SK-N-MC (cell line): ENCODE data around the gene PLXDC1.

Experiments
- DNase-seq: peaks from one replicate; pipeline ENCODE4 v3.0.0-alpha.2; 2011; ENCODE audit warnings: low read depth, low spot score
- H3K27ac ChIP-seq: fragments of 200-600 bp; sonication (generic); 2 replicates; pipeline ENCODE4 v1.5.1; 2016; ENCODE audit warnings: mixed run types
- H3K36me3 ChIP-seq: fragments of 200-600 bp; sonication (generic); 2 replicates; pipeline ENCODE4 v1.6.1; 2017; ENCODE audit warnings: antibody characterized with exemption, low read length, mixed read lengths; ENCODE audit not compliant: insufficient read depth
- H3K4me3 ChIP-seq: fragments of 200-600 bp; sonication (generic); 2 replicates; pipeline ENCODE4 v1.5.1; 2016
- H3K9ac ChIP-seq: fragments of 200-600 bp; sonication (generic); 2 replicates; pipeline ENCODE4 v1.8.0; 2017; ENCODE audit warnings: mixed run types, mixed read lengths; ENCODE audit not compliant: insufficient read length
- H3K9me3 ChIP-seq: fragments of 200-600 bp; sonication (generic); 2 replicates; pipeline ENCODE4 v1.6.1; 2017; ENCODE audit warnings: low read depth, mild to moderate bottlenecking, antibody characterized with exemption, low read length, moderate library complexity, mixed read lengths
- EZH2 ChIP-seq: fragments of 200-600 bp; sonication (generic); IDR thresholded peaks from one replicate; pipeline ENCODE4 v1.6.1; 2017; ENCODE audit warnings: antibody characterized with exemption
- FOXP2 ChIP-seq: optimal IDR thresholded peaks from 2 replicates; pipeline ENCODE3; 2011; ENCODE audit warnings: mild to moderate bottlenecking, moderate library complexity; ENCODE audit not compliant: insufficient read depth; ENCODE audit errors: extremely low read length, control extremely low read depth
- POLR2AphosphoS5 ChIP-seq: IDR thresholded peaks from 2 replicates; pipeline ENCODE4 v1.6.1; 2012; ENCODE audit warnings: mild to moderate bottlenecking, low read depth, low read length, borderline replicate concordance

The PLXDC1 gene

DNA sequence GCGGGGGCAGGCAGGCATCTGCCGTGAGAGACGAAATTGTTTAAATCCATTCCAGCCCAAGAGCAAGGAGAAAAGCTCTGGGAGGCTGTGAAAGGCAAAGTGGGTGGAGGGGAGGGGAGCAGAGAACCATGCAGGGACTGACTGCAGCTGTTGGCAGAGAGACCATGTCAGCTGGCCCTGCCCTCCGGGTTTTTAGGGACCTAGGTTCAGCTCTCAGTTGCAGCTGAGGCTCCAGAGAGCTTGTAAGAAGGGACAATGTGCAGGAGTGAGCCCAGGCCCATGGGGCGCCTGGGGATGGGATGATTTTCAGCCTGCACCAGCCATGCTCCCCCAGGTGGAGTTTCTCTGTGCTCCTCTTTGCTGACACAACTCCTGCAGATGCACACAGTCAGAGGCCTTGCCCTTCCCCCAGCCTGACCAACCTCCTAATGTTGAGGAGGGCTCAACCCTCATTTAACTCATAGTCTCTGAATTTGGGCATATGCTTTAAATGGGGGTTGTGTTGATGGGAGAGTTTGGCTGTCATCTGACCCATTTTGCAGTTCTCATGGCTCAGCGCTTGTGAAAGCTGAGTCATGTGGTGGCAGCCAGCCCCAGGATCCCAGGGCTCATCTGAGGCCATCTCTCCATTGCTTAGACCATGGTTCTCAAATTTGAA is 70.9 kb downstream of the PLXDC1 start:
- H3K9me3 ChIP-seq = no peaks in the 10 kb centered on the region
- H3K4me3 ChIP-seq = no peak overlapping the region
- DNase-seq = no peak
- H3K36me3 ChIP-seq = no peaks in the 10 kb centered on the region
- no peak overlapping the region for H3K27ac ChIP-seq
- no peak overlapping the region for H3K9ac ChIP-seq
- TF ChIP-seq EZH2 (no peak), FOXP2 (no peak)

DNA sequence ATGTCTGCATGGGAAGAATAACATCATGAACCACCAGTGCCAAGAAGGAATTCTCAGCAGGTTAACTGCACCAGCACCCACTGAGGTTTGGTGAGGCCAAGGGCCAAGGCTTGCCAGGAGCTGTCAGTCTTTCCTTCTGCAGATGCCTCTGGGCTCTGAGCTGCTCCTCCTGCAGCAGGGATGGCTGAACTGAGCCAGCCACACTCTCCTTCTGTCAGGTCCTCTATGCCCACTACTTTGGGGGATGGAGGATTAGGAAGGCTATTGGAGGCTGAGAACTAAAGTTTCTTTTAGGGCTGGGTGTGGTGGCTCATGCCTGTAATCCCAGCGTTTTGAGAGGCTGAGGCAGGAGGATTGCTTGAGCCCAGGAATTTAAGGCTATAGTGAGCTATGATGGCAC is 71.6 kb downstream of the PLXDC1 start:
- Histone ChIP-seq H3K4me3 (no peak overlapping the region), H3K9me3 (no peaks in the 10 kb centered on the region), H3K36me3 (no peaks in the 10 kb centered on the region), H3K27ac (no peak overlapping the region), H3K9ac (no peak overlapping the region)
- TF ChIP-seq POLR2AphosphoS5 (no peak), EZH2 (no peak), FOXP2 (no peak)
- DNase-seq = no peak

DNA sequence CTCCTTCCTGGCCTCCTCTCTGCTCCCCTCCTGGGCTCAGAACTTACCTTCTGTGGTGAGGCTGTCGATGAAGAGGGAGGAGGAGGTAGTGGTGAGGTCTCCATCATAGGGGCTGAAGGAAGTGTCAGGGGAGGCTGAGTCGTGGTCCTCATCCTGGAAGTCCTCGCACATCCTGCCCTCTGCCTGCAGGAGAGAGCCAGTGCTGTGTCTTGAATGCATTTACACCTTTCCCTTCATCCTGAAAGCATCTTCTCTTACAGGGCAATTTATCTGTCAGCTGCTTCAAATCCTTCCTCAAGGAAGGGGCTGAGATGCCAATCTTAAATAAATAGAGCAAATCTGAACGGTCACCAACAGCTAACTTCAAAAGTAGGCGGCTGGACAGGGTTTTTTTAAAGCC is 73.6 kb downstream of the PLXDC1 start:
- Histone ChIP-seq H3K27ac (no peak overlapping the region), H3K36me3 (no peaks in the 10 kb centered on the region), H3K9ac (no peak overlapping the region), H3K4me3 (no peak overlapping the region), H3K9me3 (no peaks in the 10 kb centered on the region)
- DNase-seq = no peak
- TF ChIP-seq POLR2AphosphoS5 (no peak), FOXP2 (no peak), EZH2 (no peak)

DNA sequence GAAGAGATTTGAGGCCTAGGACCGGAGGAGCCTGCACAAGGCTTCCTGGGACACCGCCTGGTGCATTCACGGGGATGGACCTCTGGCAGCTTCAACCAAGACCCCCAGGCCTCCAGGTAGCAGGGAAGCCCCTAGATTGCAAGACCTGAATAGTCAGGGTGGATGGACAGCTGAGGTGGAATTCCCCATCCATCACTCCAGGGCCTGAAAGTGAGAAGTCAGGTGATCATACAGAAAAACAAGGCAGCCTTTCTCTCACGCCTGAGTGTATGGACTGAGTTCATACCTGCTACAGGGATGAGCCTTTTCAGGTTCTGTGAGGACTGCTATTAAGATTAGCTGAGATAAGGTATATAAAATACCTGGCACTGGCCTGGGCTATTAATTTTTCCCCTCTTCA is 74.2 kb downstream of the PLXDC1 start:
- Histone ChIP-seq H3K9ac (no peak overlapping the region), H3K4me3 (no peak overlapping the region), H3K36me3 (no peaks in the 10 kb centered on the region), H3K27ac (no peak overlapping the region), H3K9me3 (no peaks in the 10 kb centered on the region)
- TF ChIP-seq EZH2 = no peak
- TF ChIP-seq FOXP2 = no peak
- TF ChIP-seq POLR2AphosphoS5 = no peak
- DNase-seq = no peak

DNA sequence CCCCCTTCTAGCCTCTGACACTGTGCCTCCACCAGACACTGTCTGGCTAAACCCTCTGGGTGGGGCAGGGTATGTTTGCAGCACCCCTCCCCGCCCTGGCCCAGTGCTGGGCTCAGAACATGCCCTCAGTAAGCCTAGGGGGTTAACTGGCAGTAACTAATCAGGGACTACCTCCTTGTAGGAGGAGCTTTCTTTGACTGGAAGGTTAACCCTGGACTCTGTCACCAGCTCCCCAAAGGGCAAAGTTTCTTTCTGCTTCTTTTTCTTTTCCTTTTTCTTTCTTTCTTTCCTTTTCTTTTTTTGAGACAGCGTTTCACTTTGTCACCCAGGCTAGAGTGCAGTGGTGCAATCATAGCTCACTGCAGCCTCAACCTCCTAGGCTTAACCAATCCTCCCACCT is 76.8 kb downstream of the PLXDC1 start:
- Histone ChIP-seq H3K4me3 (no peak overlapping the region), H3K9me3 (no peaks in the 10 kb centered on the region), H3K9ac (no peak overlapping the region), H3K27ac (no peak overlapping the region), H3K36me3 (no peaks in the 10 kb centered on the region)
- TF ChIP-seq FOXP2 (no peak), POLR2AphosphoS5 (no peak), EZH2 (no peak)
- no peak for DNase-seq

DNA sequence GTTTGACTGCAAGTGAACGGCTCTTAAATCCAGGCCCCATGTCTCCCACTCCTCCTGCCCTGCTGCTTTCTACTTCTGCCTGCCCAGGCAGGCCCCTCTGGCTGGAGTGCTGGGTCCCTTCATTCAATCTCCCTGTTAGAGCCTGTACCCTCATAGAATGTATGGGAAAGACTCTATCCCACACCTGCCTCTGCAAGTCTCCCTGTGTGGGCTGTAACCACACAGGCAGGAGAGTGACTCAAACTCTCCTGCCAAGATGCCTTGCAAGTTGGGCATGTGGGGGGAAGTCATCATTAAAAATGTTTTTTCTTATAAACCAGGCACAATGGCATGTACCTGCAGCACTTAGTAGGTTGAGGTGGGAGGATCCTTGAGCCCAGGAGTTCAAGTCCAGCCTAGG is 77.5 kb downstream of the PLXDC1 start:
- H3K36me3 ChIP-seq = no peaks in the 10 kb centered on the region
- TF ChIP-seq POLR2AphosphoS5 (no peak), FOXP2 (no peak), EZH2 (no peak)
- no peaks in the 10 kb centered on the region for H3K9me3 ChIP-seq
- no peak overlapping the region for H3K9ac ChIP-seq
- no peak overlapping the region for H3K4me3 ChIP-seq
- no peak overlapping the region for H3K27ac ChIP-seq
- no peak for DNase-seq

DNA sequence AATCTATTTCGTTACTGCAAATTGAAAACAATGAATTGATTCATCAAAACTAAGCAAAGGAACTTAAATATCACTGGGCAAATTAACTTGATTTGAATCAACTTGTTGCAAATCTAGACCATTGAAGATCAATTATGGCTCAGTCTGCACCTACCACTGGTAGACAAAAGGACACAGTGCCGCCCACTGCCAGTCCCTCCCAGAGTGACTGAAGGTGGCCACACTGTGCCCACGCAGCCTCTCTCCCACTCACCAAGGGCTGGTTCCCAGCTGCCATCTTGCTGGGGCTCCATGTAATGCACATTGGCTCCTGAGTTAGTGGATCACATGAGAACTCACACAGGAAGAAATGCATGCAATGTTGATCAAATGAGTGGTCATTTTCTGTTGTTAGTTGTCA is 78.1 kb downstream of the PLXDC1 start:
- H3K9me3 ChIP-seq = no peaks in the 10 kb centered on the region
- H3K36me3 ChIP-seq = no peaks in the 10 kb centered on the region
- H3K9ac ChIP-seq = no peak overlapping the region
- no peak for DNase-seq
- H3K27ac ChIP-seq = no peak overlapping the region
- no peak overlapping the region for H3K4me3 ChIP-seq
- TF ChIP-seq EZH2 = no peak
- TF ChIP-seq FOXP2 = no peak

DNA sequence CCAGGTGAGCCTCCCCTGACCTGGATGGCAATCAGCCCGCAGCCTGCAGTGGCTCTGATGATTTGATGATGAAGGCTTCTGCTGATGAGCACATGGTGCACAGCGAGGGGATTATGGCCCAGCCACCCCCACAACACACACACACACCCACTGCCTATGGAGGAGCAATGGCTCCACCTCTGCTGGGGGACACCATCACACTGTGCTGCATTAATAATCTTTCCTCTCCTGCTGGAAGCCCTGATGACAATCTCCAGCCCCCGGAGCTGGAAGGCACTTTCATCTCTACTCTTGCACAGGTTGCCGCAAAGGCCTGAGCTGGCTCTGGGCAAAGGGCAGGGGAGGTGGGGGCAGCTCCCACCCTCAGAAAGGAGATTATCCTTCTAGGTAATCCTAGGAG is 79.9 kb downstream of the PLXDC1 start:
- TF ChIP-seq EZH2 (no peak), FOXP2 (no peak), POLR2AphosphoS5 (no peak)
- no peak overlapping the region for H3K27ac ChIP-seq
- H3K4me3 ChIP-seq = no peak overlapping the region
- no peaks in the 10 kb centered on the region for H3K9me3 ChIP-seq
- no peaks in the 10 kb centered on the region for H3K36me3 ChIP-seq
- no peak for DNase-seq
- H3K9ac ChIP-seq = no peak overlapping the region

DNA sequence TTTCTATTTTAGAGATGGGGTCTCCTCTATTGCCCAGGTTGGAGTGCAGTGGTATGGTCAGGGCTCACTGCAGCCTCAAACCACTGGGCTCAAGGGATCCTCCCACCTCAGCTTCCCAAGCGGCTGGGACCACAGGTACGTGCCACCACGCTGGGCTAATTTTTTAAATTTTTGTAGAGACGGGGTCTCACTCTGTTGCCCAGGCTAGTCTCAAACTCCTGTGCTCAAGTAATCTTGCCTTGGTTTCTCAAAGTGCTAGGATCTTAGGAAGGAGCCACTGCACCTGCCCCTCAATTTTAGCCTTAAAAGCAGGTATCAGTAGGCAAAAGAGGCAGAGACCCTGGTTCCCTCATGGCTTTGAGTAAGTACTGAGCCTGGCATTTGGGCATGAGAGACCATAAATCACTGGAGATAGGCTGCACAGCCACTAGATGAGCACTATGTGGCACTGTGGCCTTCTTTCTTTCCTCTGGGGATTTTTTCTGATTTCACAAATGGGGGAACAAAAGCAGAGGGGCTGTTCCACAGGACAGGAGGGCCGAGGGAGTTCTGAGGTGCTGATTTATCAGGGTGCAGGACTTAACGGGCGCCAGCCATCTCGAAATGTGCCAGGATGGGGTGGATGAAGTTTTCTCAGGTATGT is 82.2 kb downstream of the PLXDC1 start:
- TF ChIP-seq POLR2AphosphoS5 (no peak), EZH2 (no peak), FOXP2 (no peak)
- Histone ChIP-seq H3K36me3 (no peaks in the 10 kb centered on the region), H3K4me3 (no peak overlapping the region), H3K9me3 (no peaks in the 10 kb centered on the region), H3K27ac (no peak overlapping the region), H3K9ac (no peak overlapping the region)
- no peak for DNase-seq
